NAMALWA (cell line): Measurements from ENCODE around the gene ARHGEF16.
A peak's percentile ranks its signal among the peaks of the same experiment; 100 is the strongest.

Experiments used
- DNase-seq: peaks from one replicate; pipeline ENCODE4 v3.0.0-alpha.2; 2015; ENCODE audit warnings: low spot score

ARHGEF16 gene

GRCh38 chr1:3422638-3423037, 31.8 kb upstream of the ARHGEF16 start:
- DNase-seq, result no peak

DNA sequence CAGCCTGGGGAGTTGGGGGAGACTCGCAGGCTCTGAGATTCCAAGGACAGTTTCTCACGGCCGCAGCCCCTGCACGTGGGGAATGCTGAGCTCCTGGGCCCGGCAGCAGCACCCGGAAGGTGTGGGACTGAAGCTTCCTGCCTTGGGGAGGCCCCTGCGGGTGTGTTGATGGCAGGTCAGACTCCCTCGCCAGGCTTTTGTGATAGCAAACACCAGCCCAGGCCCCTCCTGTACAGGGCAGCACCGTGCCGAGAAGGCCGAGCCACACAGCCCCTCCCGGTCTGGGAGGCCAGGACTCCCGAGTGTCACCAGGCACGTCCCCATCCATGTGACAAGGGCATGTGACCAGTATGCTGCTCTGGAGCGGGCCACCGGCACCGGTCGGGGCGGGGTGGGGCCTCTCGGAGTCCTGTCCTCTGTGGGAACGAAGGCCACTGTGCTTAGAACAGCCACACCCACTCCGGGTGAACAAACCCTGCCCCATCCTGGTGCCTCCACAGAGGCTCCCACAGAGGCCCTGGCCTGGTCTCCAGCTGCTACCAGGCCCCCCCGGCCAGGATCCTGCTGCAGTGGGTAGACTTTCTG, 31.1 kb upstream of the ARHGEF16 start:
- DNase-seq, result no peak

- no peak for DNase-seq
Measured at GRCh38 chr1:3423896-3424611, 30.4 kb upstream of the ARHGEF16 start.

GRCh38 chr1:3425486-3426215, 28.8 kb upstream of the ARHGEF16 start:
- DNase-seq, result no peak

- no peak for DNase-seq
Measured at GRCh38 chr1:3426956-3427535, 27.4 kb upstream of the ARHGEF16 start.

GRCh38 chr1:3427711-3428704, 26.5 kb upstream of the ARHGEF16 start:
- DNase-seq, result no peak

- no peak for DNase-seq
Measured at GRCh38 chr1:3428899-3429298, 25.6 kb upstream of the ARHGEF16 start.

GRCh38 chr1:3429320-3429719, 25.1 kb upstream of the ARHGEF16 start:
- no peak for DNase-seq

- DNase-seq, result no peak
Measured at GRCh38 chr1:3429766-3430165, 24.7 kb upstream of the ARHGEF16 start.

DNA sequence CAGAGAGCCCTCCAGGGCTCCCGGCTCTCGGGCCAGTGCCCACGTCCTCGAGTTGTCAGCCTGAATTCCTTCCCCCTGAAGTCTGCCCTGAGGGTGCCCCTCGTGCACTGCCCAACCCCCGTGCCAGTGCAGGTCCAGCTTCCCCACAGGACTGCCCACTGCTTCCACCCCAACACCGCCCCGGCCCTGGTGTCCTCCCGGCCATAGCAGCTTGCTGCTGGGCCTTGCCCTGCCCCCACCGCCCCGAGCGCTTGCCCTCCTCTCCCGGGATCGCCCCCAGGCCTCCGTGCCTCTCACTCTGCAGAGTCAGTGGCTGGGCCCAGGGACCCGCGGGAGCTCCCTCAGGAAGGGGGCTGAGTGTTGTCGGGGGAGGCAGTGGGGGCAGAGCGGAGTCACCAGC, 24.1 kb upstream of the ARHGEF16 start:
- no peak for DNase-seq

GRCh38 chr1:3430820-3431219, 23.6 kb upstream of the ARHGEF16 start:
- no peak for DNase-seq

DNA sequence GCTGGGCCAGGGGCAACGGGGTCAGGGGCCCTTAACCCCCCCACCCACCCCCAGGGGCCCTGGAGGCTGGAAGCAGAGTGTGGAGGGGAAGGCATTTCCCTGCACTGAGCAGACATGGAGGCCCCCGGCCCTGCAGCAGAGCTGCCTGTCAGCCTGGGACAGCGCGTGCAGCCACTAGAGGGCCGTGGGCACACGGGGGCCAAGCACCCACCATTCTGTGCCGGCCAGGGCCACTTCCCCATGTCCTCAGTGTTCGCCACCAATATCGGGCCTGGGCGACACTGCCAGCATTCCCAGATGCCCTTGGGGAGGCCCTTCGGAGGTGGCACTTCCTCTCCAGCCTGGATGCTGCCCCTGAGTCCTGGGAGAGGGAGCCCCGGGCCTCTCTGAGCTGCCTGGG, 23.2 kb upstream of the ARHGEF16 start:
- DNase-seq, result peak; percentile 60

- DNase-seq, result no peak
Measured at GRCh38 chr1:3431686-3432085, 22.8 kb upstream of the ARHGEF16 start.

DNA sequence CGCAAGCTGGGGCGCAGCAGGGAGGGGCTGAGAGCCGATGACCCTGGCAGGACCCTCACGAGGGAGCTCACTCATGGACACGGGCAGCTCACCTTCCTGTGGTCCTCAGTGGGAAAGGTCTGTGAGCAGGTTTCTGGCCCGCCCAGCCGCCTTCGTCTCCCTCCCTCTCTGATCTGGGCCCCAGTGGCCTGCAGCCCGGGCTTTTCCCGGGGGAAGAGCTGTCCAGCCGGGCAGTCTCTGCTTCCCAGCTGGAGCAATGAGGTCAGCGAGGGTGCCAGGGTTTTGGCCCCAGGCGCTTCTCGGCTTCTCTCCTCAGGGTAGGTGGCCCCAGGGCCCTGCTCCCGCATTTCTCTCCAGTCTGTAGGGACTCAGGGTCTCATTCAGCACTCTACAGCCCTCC, 22.2 kb upstream of the ARHGEF16 start:
- no peak for DNase-seq

GRCh38 chr1:3433076-3433475, 21.4 kb upstream of the ARHGEF16 start:
- no peak for DNase-seq

DNA sequence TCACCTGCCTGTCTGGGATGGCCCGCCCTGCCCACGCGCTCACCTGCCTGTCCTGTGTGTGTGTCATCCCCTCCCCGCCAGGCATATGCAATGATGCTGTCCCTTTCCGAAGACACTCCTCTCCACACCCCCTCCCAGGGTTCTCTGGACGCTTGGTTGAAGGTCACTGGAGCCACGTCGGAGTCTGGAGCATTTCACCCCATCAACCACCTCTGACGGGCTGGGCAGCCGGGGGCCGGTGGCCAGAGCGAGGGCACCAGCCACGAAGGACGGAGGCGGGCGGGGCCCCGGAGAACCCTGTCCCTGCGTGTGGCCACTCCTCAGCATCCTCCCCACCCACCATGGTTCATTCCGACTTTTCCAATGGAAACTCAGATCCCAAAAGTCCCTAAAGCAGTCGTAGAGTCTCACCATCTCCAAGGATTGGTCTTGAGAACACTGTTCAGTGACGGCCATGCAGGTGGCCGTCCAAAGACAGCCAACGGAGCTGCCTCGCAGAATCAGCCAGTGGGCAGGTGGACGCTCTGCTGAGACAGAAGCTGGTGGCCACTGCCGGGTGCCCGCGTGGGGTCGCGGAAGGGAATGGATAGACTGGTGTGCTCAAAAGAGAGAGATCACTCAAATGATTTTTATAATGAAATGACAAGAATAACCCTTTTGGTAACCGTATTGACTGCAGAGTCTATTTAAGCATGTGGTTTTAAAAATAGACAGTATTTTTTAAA, 20.7 kb upstream of the ARHGEF16 start:
- no peak for DNase-seq

DNA sequence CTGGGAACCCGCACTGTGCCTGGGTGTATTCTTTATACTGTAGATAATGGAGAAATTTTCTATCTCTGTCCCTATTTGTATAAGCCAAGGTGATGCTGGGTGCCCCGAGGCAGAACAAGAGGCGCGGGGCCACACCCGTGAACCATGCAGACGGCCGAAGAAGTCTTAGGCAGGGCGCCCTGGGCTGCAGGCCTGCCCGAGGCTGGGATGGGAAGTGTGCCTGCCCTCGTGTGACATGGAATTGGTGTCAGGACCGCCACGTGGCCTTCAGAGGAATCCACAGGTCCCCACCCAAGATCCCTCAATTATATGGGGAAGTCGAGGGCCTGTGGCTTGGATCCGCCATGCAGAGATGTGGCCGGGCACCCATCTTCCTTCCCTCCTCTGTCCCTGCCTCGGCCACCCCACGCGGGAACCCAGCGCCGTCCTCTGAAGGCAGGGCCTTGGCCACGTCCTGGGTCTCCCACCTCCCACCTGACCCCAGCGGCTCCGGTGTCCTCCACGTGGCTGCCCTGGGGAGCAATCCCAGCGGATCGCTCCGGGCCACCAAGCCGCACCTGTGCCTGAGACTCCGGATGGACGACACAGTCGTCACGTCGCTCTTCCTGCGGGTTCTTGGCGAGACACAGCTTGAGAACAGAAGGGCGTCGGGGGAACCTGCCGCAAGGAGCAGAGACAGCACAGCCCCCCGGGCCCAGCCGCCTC, 19.9 kb upstream of the ARHGEF16 start:
- DNase-seq, result no peak

GRCh38 chr1:3435666-3436065, 18.8 kb upstream of the ARHGEF16 start:
- DNase-seq, result no peak

DNA sequence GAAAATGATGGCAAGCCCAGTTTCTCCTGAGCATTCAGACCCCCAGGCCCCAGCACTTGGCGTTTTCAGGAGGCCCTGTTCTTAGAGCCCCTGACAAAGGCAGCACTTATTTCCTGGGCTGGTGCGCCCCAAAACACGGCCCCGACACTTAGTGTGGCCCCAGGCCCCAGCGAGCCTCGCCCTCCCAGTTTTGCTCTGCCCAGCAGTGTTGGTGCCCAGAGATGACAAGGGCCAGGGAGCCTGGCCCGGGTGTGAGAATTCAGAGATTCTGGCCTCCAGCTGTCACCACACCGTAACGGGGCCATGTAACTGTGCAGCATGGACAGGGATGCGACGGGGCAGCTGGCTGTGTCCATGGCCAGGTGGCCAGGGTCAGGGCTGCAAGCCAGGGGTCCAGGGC, 18.0 kb upstream of the ARHGEF16 start:
- no peak for DNase-seq

DNA sequence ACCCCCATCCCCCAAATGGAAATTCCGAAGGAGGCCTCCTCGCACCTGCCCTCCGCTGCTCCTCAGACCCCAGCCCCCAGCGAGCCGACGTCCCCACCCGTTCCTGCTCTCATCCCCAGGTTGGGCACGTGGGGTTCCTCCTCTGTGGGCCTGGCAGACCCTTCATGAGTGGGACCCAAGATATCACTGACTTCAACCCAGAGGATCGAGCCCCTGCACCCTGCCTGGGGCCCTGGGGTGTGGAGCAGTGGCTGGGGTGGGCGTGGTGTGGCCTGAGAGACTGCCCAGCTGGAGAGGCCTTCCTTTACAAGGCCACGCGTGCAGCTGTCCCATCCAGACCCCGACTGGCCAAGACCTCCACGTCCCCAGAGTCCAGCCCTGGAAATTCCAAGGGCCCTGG, 17.6 kb upstream of the ARHGEF16 start:
- DNase-seq, result no peak
